ENCODE data around the gene PATL2.
"Not testable (repeated sequence)": the region's sequence is repeated elsewhere in the genome, so short reads cannot be mapped to it uniquely, and the experiment has no call there.

Gene PATL2

GRCh38 chr15:44711096-44711742 is at the start of gene PATL2, which contains the start of gene B2M:
Gene PATL2, minus strand, starts transcription at chr15:44711323. Its CDS starts 34,833 bp downstream, at chr15:44676490.
Gene B2M, plus strand, starts transcription at chr15:44711517. Its CDS starts 30 bp downstream, at chr15:44711547.
- peak; percentile 91 for DNase-seq

GRCh38 chr15:44753345-44753744 is 42.2 kb upstream of the PATL2 start:
- no peak for DNase-seq

- DNase-seq = not testable (repeated sequence)
Measured at GRCh38 chr15:44743454-44743853, 32.3 kb upstream of the PATL2 start.

GRCh38 chr15:44739222-44739847 is 28.2 kb upstream of the PATL2 start:
- DNase-seq = not testable (repeated sequence)

GRCh38 chr15:44738340-44738984 is 27.3 kb upstream of the PATL2 start:
- no peak for DNase-seq

- no peak for DNase-seq
Measured at GRCh38 chr15:44736181-44736765, 25.1 kb upstream of the PATL2 start, which contains the start of gene TRIM69. Gene TRIM69, plus strand, starts transcription at chr15:44736528. Its CDS starts 177 bp downstream, at chr15:44736705.

GRCh38 chr15:44735482-44736180 is 24.5 kb upstream of the PATL2 start:
- DNase-seq = peak; percentile 55

GRCh38 chr15:44734839-44735481 is 23.8 kb upstream of the PATL2 start:
- DNase-seq = no peak

- DNase-seq = peak; percentile 48
Measured at GRCh38 chr15:44729408-44730127, 18.4 kb upstream of the PATL2 start.

- peak; percentile 90 for DNase-seq
Measured at GRCh38 chr15:44728576-44729407, 17.7 kb upstream of the PATL2 start.

GRCh38 chr15:44728232-44728575 is 17.1 kb upstream of the PATL2 start:
- not testable (repeated sequence) for DNase-seq

GRCh38 chr15:44727485-44728231 is 16.5 kb upstream of the PATL2 start:
- no peak for DNase-seq

GRCh38 chr15:44726568-44727484 is 15.7 kb upstream of the PATL2 start:
- DNase-seq = peak; percentile 33

GRCh38 chr15:44726136-44726535 is 15.0 kb upstream of the PATL2 start:
- DNase-seq = no peak

- no peak for DNase-seq
Measured at GRCh38 chr15:44722011-44722410, 10.9 kb upstream of the PATL2 start.

- peak; percentile 22 for DNase-seq
Measured at GRCh38 chr15:44720460-44721176, 9.5 kb upstream of the PATL2 start.

- peak; percentile 25 for DNase-seq
Measured at GRCh38 chr15:44720000-44720435, 8.9 kb upstream of the PATL2 start.
